Measurements from ENCODE around the gene ZNRF1. TPM values are rescaled to one million over a fixed set of nuclear protein-coding genes. Genes with fewer than 3 reads are reported as not detected.

The ZNRF1 gene
- total and polyA plus RNA-seq, 2 of the 8 experiments (the other 6 are each of a cell fraction or from before 2014, with no cell fraction given) = 33.5 to 52.9 TPM

GRCh38 chr16:75042426-75043174, 43.8 kb downstream of the ZNRF1 start:
- TF ChIP-seq ASH2L (IDR thresholded peaks at IDR 0.05; ENCODE audit: low read length) (no peak), POU5F1 (IDR thresholded peaks at IDR 0.05; ENCODE audit: low read depth, low read length) (no peak), TEAD4 (IDR thresholded peaks at IDR 0.05; ENCODE audit: low read depth, low read length) (no peak), CEBPB (IDR thresholded peaks at IDR 0.05; ENCODE audit: low read depth, low read length) (no peak)
- no peak overlapping the region for H3K27ac ChIP-seq (ENCODE audit: low read depth, low read length)
- CTCF ChIA-PET (ENCODE audit: partially characterized antibody) = interaction anchor here (0.6 to 1.2 kb wide), 4 partner anchors 15 to 352 kb away, joined by 3 to 4 read pairs (median 3); no protein-coding TSS in a partner anchor

More at GRCh38 chr16:75042426-75043174, 43.8 kb downstream of the ZNRF1 start:
- Histone ChIP-seq H3K18ac (ENCODE audit: extremely low read depth, low read length) (no peak overlapping the region), H3K56ac (replicated peaks; ENCODE audit: insufficient read length, low read depth, low read length) (no peak overlapping the region), H3K4me2 (ENCODE audit: insufficient read depth in 1 of 2, low read depth in 2 of 2, low read length in 2 of 2) (no peak overlapping the region), H3K36me3 (ENCODE audit: control insufficient read depth in 2 of 4, insufficient read depth in 4 of 4, low read length in 3 of 4) (peaks cover 0 to 2% (median 0%) of the 10 kb centered on the region in 4 experiments; a peak in 2 of 8 replicates), H4K91ac (replicated peaks; ENCODE audit: insufficient read length, low read length) (no peak overlapping the region), H2BK120ac (replicated peaks; ENCODE audit: low read depth, low read length) (no peak overlapping the region), H2AFZ (ENCODE audit: low read length) (no peak overlapping the region), H3K23ac (ENCODE audit: insufficient read length) (no peak overlapping the region), H3K9me3 (ENCODE audit: insufficient read depth in 2 of 2, low read depth in 1 of 2, low read length in 1 of 2) (0 out of 4 replicates have a peak, but pooled peaks cover 0 to 1% of the 10 kb centered on the region in 2 experiments), H2BK12ac (ENCODE audit: low read depth, low read length) (no peak overlapping the region), H3K9ac (replicated peaks in 1 of 4; ENCODE audit: extremely low read depth in 1 of 4, low read depth in 3 of 4, low read length in 3 of 4) (no peak overlapping the region), H3K23me2 (ENCODE audit: low read depth, low read length) (no peaks in the 10 kb centered on the region), H2BK15ac (ENCODE audit: low read length) (no peak overlapping the region), H3K79me2 (ENCODE audit: control insufficient read depth in 1 of 2, insufficient read depth in 2 of 2, low read length in 2 of 2) (peaks cover 18 to 94% of the 10 kb centered on the region in 2 experiments), H3K4me3 (ENCODE audit: extremely low read depth in 1 of 4, insufficient read depth in 2 of 4, low read depth in 3 of 4, low read length in 4 of 4) (no peak overlapping the region), H4K20me1 (replicated peaks in 1 of 2; ENCODE audit: control insufficient read depth in 1 of 2, insufficient read depth in 2 of 2, low read length in 2 of 2) (peaks cover 1 to 7% of the 10 kb centered on the region in 2 experiments), H3K79me1 (ENCODE audit: low read depth, low read length) (peaks cover 3% of the 10 kb centered on the region), H2BK5ac (ENCODE audit: low read depth, low read length) (no peak overlapping the region), H3K14ac (ENCODE audit: insufficient read length) (no peak overlapping the region), H3K27me3 (replicated peaks in 1 of 4; ENCODE audit: control insufficient read depth in 3 of 4, extremely low read depth in 1 of 4, insufficient read depth in 3 of 4, low read length in 3 of 4) (no peaks in the 10 kb centered on the region), H4K5ac (ENCODE audit: insufficient read length, low read depth, low read length) (no peak overlapping the region), H3K4me1 (replicated peaks in 1 of 4; ENCODE audit: control insufficient read depth in 3 of 4, insufficient read depth in 4 of 4, low read length in 3 of 4) (peaks cover 0 to 3% (median 0%) of the 10 kb centered on the region in 4 experiments; a peak in 2 of 7 replicates), H2AK5ac (ENCODE audit: low read depth, low read length) (no peak overlapping the region), H2BK20ac (ENCODE audit: low read length) (no peak overlapping the region), H4K8ac (ENCODE audit: extremely low read depth, insufficient read depth, low read length) (no peak overlapping the region), H3K4ac (replicated peaks; ENCODE audit: insufficient read length, low read depth, low read length) (no peak overlapping the region)
- FAIRE-seq (no peak), DNase-seq (ENCODE audit: low read depth in 1 of 2, low spot score in 2 of 2) (no peak)
- POLR2A ChIA-PET (ENCODE audit: partially characterized antibody) = no interaction called here
- 90% methylated on average over 8 of the region's 8 CpGs; no CpG with 5 or more reads in 1 of the 2 experiments for WGBS, 2 experiments (ENCODE audit: extremely low coverage in 1 of 2, insufficient coverage in 1 of 2, insufficient read length in 1 of 2, insufficient replicate concordance in 2 of 2, low coverage in 1 of 2, low lambda C conversion rate in 2 of 2, missing lambda C conversion rate in 1 of 2)

All from H1 (cell line).